CD4-positive, alpha-beta T cell treated with Interleukin-12 subunit alpha and Interleukin-12 subunit beta, for 1 hour (primary cell): ENCODE results near the gene TAS2R3.

Experiments
- DNase-seq: peaks from one replicate; pipeline ENCODE4 v3.0.0-alpha.2; 2020

TAS2R3 gene

DNA sequence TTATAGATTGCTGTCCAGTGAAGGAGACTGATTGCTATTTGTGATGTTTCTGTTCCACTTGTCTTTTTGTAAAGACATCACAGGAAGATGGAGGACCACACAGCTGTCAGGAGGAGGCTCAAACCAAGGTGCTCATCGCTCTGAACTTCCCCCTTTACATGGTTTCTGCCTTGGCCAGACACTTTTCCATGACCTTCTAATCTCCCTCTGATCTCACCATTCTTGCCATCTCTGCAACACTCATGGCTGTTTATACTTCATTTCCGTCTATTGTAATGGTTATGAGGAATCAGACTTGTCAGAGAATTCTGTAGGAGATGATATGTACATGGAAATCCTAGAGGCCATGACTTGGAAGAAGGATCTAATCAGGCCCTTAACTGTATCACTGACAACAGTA lies 24.4 kb downstream of the TAS2R3 start:
- DNase-seq: no peak

DNA sequence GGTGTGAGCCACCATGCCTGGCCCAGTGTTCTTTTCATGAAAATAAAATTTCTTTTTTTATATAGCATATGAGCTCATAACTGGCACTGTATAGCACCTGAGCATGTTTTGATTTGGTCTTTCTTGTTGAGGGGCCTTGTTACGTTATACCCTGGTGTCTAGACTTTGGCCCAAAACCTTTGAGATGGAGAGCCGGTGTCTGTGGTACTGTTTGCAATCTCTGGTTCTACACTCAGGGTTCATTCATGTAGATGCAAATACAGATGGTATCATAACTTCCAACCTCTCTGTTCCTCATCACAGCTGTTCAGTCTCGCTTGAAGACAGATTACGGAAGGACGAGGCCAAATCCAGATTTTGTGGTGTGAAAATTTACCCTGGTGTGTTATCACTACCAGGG lies 26.0 kb downstream of the TAS2R3 start, which contains the start of gene TAS2R5:
Gene TAS2R5 (plus strand): TSS at position 301 of the 400 bp plus-strand sequence. CDS start 145 bp downstream, outside the sequence.
- DNase-seq: no peak

DNA sequence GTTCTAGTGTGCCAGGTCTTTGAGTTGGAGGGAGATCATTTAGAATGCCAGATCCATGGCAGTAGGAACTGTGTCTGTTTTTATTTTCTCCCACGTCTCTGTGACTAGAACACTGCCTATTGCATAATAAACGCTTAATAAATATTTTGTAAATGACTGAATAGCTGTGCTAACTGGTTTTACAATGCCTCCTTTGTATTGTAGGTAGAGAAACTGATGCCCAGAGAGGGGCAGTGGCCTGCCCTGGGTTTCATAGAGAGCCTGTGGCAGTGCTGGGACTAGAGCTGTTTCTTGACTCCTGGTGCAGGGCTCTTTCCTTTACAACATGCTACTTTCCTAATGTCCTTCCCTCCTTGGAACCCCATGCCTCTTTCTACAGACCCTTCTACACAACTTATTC lies 28.6 kb downstream of the TAS2R3 start:
- DNase-seq: no peak
